GM12891 (cell line): ENCODE data around the gene MAX.

Experiments
- DNase-seq: peaks from one replicate; pipeline ENCODE4 v3.0.0; 2011; ENCODE audit warnings: low spot score; ENCODE audit not compliant: insufficient read length
- FAIRE-seq: peaks from 2 replicates; lab custom pipeline; 2011; peaks lifted over from hg19 to GRCh38; lab: Jason Lieb, UNC
- PAX5 ChIP-seq: IDR thresholded peaks from 2 replicates; pipeline ENCODE4 v1.6.1; 2011; ENCODE audit warnings: low read length, moderate library complexity, mild to moderate bottlenecking; ENCODE audit not compliant: insufficient read depth, severe bottlenecking
- POLR2A ChIP-seq: IDR thresholded peaks from 2 replicates; pipeline ENCODE4 v1.6.1; 2011; ENCODE audit warnings: low read depth, low read length, control low read depth
- POLR2AphosphoS5 ChIP-seq: IDR thresholded peaks from 2 replicates; pipeline ENCODE4 v1.6.1; 2011; ENCODE audit warnings: low read depth, low read length, control low read depth
- POU2F2 ChIP-seq: IDR thresholded peaks from 2 replicates; pipeline ENCODE4 v1.6.1; 2011; ENCODE audit warnings: low read depth, mild to moderate bottlenecking, control low read depth, low read length, moderate library complexity
- SPI1 ChIP-seq: IDR thresholded peaks from 2 replicates; pipeline ENCODE4 v1.6.1; 2011; ENCODE audit warnings: low read depth, low read length, control low read depth
- TAF1 ChIP-seq: IDR thresholded peaks from 2 replicates; pipeline ENCODE4 v1.6.1; 2011; ENCODE audit warnings: low read depth, low read length, control low read depth

The MAX gene

DNA sequence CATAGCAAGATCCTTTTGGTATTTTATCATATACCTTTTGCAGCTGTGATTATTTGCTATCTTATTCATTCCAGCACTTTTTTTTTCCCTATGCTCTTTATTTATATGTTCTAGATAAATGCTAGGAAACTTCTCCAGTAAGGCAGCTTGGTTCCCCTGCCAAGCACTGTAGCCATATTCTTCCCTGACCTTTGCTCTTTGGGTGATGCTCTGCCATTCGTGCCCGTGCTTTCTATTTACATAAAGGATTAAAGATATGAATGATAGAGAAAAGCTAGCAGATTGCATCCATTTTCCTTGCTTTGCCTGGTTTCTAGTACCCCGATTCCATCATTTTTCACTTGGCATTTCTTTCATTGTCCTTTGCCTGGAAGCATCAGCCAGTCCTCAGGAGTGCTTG, 73.4 kb downstream of the MAX start:
- FAIRE-seq = no peak
- no peak for DNase-seq
- TF ChIP-seq PAX5 = no peak
- no peak for TF ChIP-seq POU2F2
- TF ChIP-seq SPI1 = no peak
- no peak for TF ChIP-seq POLR2AphosphoS5
- TF ChIP-seq TAF1 = no peak
- no peak for TF ChIP-seq POLR2A

DNA sequence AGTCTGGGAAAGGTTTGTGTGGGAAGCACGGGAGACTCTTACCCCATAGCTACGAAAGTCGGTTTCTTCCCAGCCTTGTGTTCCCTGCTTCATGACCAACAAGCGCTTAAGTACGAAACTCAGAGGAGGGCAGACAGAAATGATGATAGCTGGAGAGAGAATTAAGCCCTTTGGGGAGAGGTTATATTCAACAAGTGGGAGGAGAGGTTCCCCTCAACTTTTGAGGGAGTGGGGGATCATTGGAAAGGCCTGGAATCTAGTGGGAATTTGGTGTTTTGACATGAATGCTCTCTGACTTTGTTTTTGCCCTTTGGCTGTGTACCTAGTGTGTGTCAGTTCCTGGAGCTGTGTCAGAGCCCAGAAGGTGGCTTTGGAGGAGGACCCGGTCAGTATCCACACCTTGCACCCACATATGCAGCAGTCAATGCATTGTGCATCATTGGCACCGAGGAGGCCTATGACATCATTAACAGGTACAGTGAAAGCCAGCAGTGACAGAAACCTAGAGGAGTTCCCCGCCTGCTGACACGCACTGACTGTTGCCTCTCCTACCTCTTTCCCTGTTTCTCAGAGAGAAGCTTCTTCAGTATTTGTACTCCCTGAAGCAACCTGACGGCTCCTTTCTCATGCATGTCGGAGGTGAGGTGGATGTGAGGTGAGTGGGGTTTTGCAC, 75.1 kb downstream of the MAX start:
- no peak for DNase-seq
- no peak for FAIRE-seq
- TF ChIP-seq SPI1 (no peak), PAX5 (no peak), TAF1 (no peak), POLR2A (no peak), POLR2AphosphoS5 (no peak), POU2F2 (no peak)

DNA sequence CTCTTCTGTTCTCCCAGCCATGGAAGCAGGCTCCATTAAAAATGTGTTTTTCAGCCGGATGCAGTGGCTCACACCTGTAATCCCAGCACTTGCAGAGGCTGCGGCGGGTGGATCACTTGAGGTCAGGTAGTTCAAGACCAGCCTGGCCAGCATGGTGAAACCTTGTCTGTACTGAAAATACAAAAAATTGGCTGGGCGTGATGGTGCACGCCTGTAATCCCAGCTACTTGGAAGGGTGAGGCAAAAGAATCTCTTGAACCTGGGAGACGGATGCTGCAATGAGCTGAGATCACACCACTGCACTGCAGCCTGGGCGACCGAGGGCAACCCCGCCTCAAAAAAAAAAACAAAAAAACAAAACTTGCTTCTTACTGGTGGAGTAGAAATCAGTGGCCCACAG, 75.8 kb downstream of the MAX start:
- FAIRE-seq (no peak), DNase-seq (no peak)
- TF ChIP-seq POU2F2 (no peak), POLR2A (no peak), TAF1 (no peak), SPI1 (no peak), POLR2AphosphoS5 (no peak), PAX5 (no peak)

DNA sequence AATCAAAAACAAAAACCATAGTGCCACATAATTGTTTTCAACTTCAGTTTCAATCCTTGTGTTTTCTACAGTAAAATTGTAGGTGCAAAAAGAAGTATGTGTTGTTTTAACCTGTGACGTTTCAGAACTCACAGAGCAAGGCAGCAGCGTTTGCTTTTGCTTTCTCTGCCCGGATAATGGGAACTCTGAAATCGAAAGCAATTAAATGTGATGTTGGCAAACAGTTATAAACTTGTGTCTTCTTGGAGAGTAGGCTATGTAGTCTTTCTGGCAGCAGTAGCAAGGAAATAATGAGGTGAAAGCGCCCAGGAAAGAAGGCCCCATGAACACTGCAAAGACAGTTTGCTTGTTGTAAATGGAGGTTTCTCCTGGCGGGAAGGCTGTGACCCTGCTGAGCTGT, 76.5 kb downstream of the MAX start:
- DNase-seq = no peak
- no peak for FAIRE-seq
- TF ChIP-seq POLR2AphosphoS5 (no peak), POLR2A (no peak)
